Fibroblast of gingiva (primary cell): ENCODE measurements around the gene OPHN1.

Source experiments
- DNase-seq: peaks from one replicate; pipeline ENCODE4 v3.0.0-alpha.2; 2011; ENCODE audit warnings: low read depth

OPHN1 gene, protein sequence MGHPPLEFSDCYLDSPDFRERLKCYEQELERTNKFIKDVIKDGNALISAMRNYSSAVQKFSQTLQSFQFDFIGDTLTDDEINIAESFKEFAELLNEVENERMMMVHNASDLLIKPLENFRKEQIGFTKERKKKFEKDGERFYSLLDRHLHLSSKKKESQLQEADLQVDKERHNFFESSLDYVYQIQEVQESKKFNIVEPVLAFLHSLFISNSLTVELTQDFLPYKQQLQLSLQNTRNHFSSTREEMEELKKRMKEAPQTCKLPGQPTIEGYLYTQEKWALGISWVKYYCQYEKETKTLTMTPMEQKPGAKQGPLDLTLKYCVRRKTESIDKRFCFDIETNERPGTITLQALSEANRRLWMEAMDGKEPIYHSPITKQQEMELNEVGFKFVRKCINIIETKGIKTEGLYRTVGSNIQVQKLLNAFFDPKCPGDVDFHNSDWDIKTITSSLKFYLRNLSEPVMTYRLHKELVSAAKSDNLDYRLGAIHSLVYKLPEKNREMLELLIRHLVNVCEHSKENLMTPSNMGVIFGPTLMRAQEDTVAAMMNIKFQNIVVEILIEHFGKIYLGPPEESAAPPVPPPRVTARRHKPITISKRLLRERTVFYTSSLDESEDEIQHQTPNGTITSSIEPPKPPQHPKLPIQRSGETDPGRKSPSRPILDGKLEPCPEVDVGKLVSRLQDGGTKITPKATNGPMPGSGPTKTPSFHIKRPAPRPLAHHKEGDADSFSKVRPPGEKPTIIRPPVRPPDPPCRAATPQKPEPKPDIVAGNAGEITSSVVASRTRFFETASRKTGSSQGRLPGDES

GRCh38 chrX:68433155-68433980 lies at the start of gene OPHN1:
TSS of gene OPHN1 (minus strand) at chrX:68433495. CDS start at chrX:68433020, 475 bp downstream.
- peak; percentile 77 for DNase-seq

DNA sequence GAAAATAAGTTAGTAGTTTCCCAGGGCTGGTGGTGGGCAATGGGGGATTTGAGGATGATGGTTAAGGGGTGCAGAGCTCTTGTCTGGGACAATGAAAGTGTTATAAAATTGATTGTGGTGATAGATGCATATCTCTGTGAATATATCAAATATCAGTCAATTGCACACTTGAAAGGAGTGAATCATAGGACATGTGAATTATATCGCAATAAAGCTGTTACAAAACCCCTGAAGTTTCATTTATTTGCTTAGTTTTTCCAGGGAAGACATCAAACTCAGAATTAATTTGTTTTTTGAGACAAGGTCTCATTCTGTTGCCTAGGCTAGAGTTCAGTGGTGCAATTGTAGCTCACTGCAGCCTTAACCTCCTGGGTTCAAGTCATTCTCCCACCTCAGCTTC lies 47.7 kb upstream of the OPHN1 start:
- no peak for DNase-seq

DNA sequence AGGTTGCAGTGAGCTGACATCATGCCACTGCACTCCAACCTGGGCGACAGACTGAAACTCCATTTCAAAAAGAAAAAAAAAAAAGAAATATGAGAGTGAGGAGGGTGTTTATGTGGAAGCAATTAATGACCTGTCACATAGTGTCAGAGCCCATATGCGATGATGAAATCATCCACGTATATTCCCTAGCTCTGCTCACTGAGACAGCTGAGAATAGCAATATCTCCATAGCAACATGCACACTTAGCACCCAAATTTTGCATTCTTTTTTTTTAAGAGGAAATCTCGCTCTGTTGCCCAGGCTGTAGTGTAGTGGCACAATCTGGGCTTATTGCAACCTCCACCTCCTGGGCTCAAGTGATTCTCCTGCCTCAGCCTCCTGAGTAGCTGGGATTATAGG lies 31.5 kb upstream of the OPHN1 start:
- no peak for DNase-seq

- no peak for DNase-seq
Measured at GRCh38 chrX:68463880-68464279, 30.6 kb upstream of the OPHN1 start.

DNA sequence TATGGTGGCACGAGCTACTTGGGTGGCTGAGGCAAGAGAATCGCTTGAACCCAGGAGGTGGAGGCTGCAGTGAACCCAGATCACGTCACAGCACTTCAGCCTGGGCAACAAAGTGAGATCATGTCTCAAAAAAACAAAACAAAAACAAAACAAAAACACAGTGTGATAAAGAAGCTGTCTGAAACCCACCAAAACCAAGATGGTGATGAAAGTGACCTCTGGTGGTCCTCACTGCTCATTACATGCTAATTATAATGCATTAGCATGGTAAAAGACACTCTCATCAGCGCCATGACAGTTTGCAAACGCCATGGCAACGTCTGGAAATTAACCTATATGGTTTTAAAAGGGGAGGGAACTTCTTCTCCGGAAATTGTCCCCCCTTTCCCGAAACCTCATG lies 29.4 kb upstream of the OPHN1 start:
- DNase-seq = peak; percentile 39

DNA sequence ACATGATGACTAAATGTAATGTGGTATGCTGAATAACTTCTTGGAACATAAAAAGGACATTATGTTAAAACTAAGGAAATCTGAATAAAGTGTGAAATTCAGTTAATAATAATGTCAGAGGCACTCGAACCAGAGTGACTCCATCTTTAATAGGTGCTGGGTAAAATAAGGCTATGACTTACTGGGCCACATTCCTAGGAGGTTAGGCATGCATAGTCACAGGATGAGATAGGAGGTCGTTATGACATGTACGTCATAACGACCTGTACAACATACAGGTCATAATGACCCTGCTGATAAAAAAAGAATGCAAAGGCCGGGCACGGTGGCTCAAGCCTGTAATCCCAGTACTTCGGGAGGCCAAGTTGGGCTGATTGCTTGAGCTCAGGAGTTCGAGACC lies 28.9 kb upstream of the OPHN1 start:
- DNase-seq = no peak

GRCh38 chrX:68461576-68461975 lies 28.3 kb upstream of the OPHN1 start:
- DNase-seq = no peak

DNA sequence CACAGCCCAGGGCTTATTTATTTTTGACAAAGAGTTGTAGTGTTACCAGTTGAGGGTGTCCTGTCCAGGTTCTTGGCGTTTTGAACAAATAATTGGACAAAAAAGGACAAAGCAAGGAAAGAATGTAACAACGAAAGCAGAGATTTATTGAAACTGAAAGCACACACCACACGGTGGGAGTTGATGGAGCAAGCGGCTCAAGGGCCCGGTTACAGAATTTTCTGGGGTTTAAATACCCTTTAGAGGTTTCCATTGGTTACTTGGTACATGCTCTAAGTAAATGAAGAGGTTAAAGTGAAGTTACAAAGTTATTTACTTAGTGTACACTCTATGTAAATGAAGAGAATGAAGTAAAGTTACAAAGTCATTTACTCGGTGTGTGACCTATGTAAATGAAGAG lies 27.8 kb upstream of the OPHN1 start:
- no peak for DNase-seq

GRCh38 chrX:68455151-68455510 lies 21.8 kb upstream of the OPHN1 start:
- DNase-seq = no peak

DNA sequence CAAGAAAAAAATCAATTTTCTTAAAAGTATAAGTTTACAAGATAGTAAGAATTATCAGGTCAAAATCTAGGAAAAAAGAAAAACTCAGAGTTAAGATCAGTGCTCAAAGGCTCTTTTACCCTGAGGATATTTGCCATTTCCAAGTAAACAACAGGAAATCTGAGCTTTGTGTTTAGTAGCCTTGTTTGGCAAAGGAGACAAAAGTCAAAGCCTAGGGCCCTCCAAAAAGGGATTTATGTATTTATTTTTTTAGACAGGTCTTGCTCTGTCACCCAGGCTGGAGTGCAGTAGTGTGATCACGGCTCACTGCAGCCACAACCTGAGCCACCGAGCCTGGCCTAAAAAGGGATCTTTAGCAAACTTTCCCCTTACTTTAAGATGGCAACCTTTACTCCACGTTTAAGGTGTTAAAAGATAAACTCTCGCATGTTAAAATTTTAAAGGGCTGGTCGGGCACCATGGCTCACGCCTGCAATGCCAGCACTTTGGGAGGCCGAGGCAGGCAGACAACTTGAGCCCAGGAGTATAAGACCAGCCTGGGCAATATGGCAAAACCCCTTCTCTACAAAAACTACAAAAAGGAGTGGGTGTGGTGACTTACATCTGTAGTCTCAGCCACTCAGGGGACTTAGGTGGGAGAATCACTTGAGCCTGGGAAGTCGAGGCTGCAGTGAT lies 21.3 kb upstream of the OPHN1 start:
- no peak for DNase-seq

- no peak for DNase-seq
Measured at GRCh38 chrX:68451720-68452119, 18.4 kb upstream of the OPHN1 start.

GRCh38 chrX:68443155-68443868 lies 10.0 kb upstream of the OPHN1 start:
- DNase-seq = peak; percentile 5

- peak; percentile 28 for DNase-seq
Measured at GRCh38 chrX:68440940-68441339, 7.6 kb upstream of the OPHN1 start.

DNA sequence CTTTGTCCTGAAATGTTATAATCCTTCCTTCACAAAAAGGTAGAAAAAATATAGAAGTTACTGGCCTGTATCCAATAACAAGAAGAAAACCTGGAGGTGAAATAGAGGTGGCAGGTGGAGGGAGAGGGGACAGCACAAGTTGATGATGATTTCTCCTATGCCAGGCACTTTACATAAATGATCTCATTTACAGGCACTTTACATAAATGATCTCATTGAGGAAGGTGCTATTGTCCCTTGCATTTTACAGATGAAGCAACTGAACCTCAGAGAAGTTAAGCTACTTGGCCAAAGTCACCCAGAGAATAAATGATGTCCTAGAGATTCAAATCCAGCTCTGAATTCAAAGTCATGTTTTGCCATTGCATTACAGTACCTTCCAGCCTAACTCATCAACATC lies 7.1 kb upstream of the OPHN1 start:
- no peak for DNase-seq

- DNase-seq = no peak
Measured at GRCh38 chrX:68439341-68439740, 6.0 kb upstream of the OPHN1 start.

- DNase-seq = no peak
Measured at GRCh38 chrX:68438575-68438974, 5.3 kb upstream of the OPHN1 start.

- no peak for DNase-seq
Measured at GRCh38 chrX:68433981-68434299, 645 bp upstream of the OPHN1 start.

DNA sequence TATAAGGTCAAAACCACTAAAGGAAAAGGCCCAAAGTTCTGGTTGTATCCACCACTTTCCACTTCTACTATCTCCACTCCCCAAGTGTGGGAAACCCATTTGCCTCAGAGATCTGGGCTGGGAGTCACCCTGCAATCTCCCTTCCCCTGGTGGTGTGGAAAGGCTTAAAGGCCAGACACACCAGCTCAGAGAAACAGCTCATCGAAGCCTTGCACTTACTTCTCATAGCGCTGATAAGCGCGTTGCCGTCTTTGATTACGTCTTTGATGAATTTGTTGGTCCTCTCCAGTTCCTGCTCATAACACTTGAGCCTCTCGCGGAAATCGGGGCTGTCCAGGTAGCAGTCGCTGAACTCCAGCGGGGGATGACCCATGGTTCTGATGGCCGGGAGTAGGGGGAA lies 647 bp downstream of the OPHN1 start:
- DNase-seq = no peak

DNA sequence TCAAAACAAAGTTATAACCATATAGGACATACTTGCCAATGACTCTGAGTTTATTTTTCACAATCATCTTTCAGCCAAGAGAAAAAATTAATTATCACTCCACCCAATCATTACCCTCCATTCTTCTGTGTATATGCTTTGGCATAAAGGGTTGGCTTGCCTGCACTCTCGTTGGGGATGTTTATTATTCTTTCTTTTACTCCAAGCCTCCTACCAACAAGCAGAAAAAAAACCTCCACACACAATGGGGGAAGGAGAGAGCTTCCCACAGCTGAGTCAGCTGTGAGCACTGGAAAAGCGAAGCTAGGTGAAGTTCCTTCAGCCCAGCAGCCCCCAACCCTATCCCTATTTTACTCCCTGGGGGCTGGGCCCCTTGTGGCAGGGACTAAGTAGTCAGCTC lies 1.5 kb downstream of the OPHN1 start:
- peak; percentile 13 for DNase-seq

GRCh38 chrX:68429216-68429615 lies 4.1 kb downstream of the OPHN1 start:
- no peak for DNase-seq

DNA sequence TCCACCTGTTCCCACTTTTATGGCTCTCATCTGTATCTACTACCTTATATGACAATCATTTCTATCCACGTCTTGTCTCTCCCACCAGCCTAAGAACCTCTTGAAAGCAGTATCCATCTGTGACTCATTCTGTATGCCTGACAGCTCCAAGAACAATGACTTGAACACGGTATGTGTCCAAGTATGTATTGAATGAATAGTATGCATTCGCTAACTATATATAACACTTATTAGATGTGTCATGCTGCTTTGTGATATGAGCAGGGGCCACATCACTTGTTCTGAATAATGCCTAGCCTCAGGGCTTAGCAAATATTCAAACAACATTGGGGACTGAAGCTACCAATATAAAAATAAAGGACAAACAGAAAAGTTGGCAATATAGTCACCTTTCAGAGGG lies 4.9 kb downstream of the OPHN1 start:
- peak; percentile 5 for DNase-seq

DNA sequence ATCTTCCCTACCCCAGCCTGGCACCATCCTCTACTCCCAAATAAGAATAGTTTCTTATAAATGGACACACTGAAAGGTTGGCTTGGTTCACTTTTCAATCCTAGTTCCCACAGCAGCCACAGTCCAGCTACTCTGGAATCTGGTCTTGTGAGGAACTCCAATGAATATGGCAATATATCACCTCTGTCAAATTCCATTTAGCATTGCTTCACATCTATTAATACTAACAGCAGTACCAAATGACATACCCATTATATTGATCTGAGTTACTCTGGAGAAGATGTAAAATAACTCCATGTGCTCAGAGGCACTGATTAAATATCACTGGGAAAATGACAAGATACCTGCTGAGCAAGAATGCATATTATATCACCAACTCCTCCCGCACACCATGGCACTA lies 8.6 kb downstream of the OPHN1 start:
- no peak for DNase-seq
